Fibroblast of lung (primary cell): Measurements from ENCODE around the gene SFXN3. TPM values are rescaled to one million over a fixed set of nuclear protein-coding genes. Genes with fewer than 3 reads are reported as not detected.

Experiments
- DNase-seq, 2 donors: peaks; one replicate each; pipeline versions ENCODE4 v3.0.0 to v3.0.0-alpha.2; 2010; ENCODE audit warnings: low read depth in 2 of 2
- H2AFZ ChIP-seq: 2 replicates; pipeline ENCODE4 v1.5.1; 2012; ENCODE audit warnings: low read length, control low read depth, inconsistent platforms
- H3K27ac ChIP-seq: 2 replicates; pipeline ENCODE4 v1.5.1; 2011; ENCODE audit warnings: low read length, control low read depth; ENCODE audit not compliant: insufficient read depth
- H3K27me3 ChIP-seq: 2 replicates; pipeline ENCODE4 v1.5.1; 2011; ENCODE audit warnings: mild to moderate bottlenecking, low read length; ENCODE audit not compliant: control insufficient read depth, insufficient read depth
- H3K36me3 ChIP-seq: 2 replicates; pipeline ENCODE4 v1.5.1; 2011; ENCODE audit warnings: low read length; ENCODE audit not compliant: control insufficient read depth, insufficient read depth
- H3K4me1 ChIP-seq: 2 replicates; pipeline ENCODE4 v1.5.1; 2011; ENCODE audit warnings: low read length; ENCODE audit not compliant: control insufficient read depth, insufficient read depth; ENCODE audit errors: extremely low read depth
- H3K4me2 ChIP-seq: 2 replicates; pipeline ENCODE4 v1.5.1; 2011; ENCODE audit warnings: low read length, control low read depth; ENCODE audit not compliant: insufficient read depth; ENCODE audit errors: extremely low read depth
- H3K4me3 ChIP-seq, 4 experiments: fragments of 200-600 bp in 1 of 4; sonication (generic) in 1 of 4; replicated peaks in 1 of 4; 2 replicates each; pipeline ENCODE4 v1.5.1; 2011 to 2016; ENCODE audit warnings: low read length in 4 of 4, low read depth in 3 of 4, mild to moderate bottlenecking in 3 of 4, control low read depth in 2 of 4, inconsistent platforms in 1 of 4, mixed read lengths in 1 of 4; ENCODE audit not compliant: insufficient read depth in 1 of 4; ENCODE audit errors: control extremely low read depth in 1 of 4
- H3K79me2 ChIP-seq: 2 replicates; pipeline ENCODE4 v1.5.1; 2012; ENCODE audit warnings: mild to moderate bottlenecking, low read length, inconsistent platforms; ENCODE audit not compliant: control insufficient read depth, insufficient read depth
- H3K9ac ChIP-seq: 2 replicates; pipeline ENCODE4 v1.5.1; 2011; ENCODE audit warnings: mild to moderate bottlenecking, low read length, control low read depth; ENCODE audit not compliant: insufficient read depth
- H3K9me3 ChIP-seq: 2 replicates; pipeline ENCODE4 v1.5.1; 2012; ENCODE audit warnings: low read depth, low read length; ENCODE audit not compliant: control insufficient read depth, insufficient read depth
- H4K20me1 ChIP-seq: 2 replicates; pipeline ENCODE4 v1.5.1; 2011; ENCODE audit warnings: low read length; ENCODE audit not compliant: control insufficient read depth, insufficient read depth; ENCODE audit errors: extremely low read depth
- EZH2 ChIP-seq: IDR thresholded peaks from 2 replicates; pipeline ENCODE4 v1.5.1; 2012; ENCODE audit warnings: low read length, control low read depth, mild to moderate bottlenecking; ENCODE audit errors: missing control alignments
- polyA plus RNA-seq, 2 donors: library from polyadenylated mRNA; depleted of rRNA in 1 of 2; stranded (reverse) in 1 of 2; unstranded in 1 of 2; fragments of >200 nt; gene quantifications; 2 replicates each; pipeline ENCODE4 v1.2.1, GENCODE V29; 2011 to 2012; ENCODE audit warnings: missing spikeins in 1 of 2
- total RNA-seq: library from RNA; depleted of rRNA; stranded (reverse); fragments of >200 nt; gene quantifications from 2 replicates; pipeline ENCODE4 v1.2.1, GENCODE V29; 2014
- TF ChIP-seq, protein P1 (sequence below), 2 donors: IDR thresholded peaks in 1 of 2; conservative IDR thresholded peaks in 1 of 2; 1 replicate in 1 of 2; 2 replicates in 1 of 2; pipeline ENCODE4 v1.5.1; 2011 to 2012; ENCODE audit warnings: low read length in 2 of 2, control low read depth in 1 of 2, inconsistent platforms in 1 of 2, low read depth in 1 of 2, mild to moderate bottlenecking in 1 of 2

SFXN3 gene
- total and polyA plus RNA-seq, 2 donors (not counting 1 experiment from before 2014, with no cell fraction given): 55.0 to 79.3 TPM

- Histone ChIP-seq H3K4me2 (peak overlapping the region; percentile 99), H4K20me1 (peaks cover 2% of the 10 kb centered on the region), H3K4me1 (peaks cover 27% of the 10 kb centered on the region), H3K27me3 (no peaks in the 10 kb centered on the region), H3K9me3 (no peaks in the 10 kb centered on the region), H2AFZ (no peak overlapping the region), H3K36me3 (peaks cover 26% of the 10 kb centered on the region), H3K79me2 (peaks cover 50% of the 10 kb centered on the region), H3K4me3 (peak overlapping the region; percentile 75 to 98 (median 89)), H3K27ac (peak overlapping the region; percentile 99), H3K9ac (peak overlapping the region; percentile 95)
- no peak for TF ChIP-seq EZH2
- TF ChIP-seq, protein P1, sequence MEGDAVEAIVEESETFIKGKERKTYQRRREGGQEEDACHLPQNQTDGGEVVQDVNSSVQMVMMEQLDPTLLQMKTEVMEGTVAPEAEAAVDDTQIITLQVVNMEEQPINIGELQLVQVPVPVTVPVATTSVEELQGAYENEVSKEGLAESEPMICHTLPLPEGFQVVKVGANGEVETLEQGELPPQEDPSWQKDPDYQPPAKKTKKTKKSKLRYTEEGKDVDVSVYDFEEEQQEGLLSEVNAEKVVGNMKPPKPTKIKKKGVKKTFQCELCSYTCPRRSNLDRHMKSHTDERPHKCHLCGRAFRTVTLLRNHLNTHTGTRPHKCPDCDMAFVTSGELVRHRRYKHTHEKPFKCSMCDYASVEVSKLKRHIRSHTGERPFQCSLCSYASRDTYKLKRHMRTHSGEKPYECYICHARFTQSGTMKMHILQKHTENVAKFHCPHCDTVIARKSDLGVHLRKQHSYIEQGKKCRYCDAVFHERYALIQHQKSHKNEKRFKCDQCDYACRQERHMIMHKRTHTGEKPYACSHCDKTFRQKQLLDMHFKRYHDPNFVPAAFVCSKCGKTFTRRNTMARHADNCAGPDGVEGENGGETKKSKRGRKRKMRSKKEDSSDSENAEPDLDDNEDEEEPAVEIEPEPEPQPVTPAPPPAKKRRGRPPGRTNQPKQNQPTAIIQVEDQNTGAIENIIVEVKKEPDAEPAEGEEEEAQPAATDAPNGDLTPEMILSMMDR (conservative IDR thresholded peaks at IDR 0.05 in 1 of 2, IDR thresholded peaks at IDR 0.05 in 1 of 2; ENCODE audit: low read depth in 1 of 2, low read length in 2 of 2): no peak
- DNase-seq: peak in 1 of 2 donors; percentile 30
Observed at GRCh38 chr10:101000127-101000914, 30.7 kb upstream of the SFXN3 start.

DNA sequence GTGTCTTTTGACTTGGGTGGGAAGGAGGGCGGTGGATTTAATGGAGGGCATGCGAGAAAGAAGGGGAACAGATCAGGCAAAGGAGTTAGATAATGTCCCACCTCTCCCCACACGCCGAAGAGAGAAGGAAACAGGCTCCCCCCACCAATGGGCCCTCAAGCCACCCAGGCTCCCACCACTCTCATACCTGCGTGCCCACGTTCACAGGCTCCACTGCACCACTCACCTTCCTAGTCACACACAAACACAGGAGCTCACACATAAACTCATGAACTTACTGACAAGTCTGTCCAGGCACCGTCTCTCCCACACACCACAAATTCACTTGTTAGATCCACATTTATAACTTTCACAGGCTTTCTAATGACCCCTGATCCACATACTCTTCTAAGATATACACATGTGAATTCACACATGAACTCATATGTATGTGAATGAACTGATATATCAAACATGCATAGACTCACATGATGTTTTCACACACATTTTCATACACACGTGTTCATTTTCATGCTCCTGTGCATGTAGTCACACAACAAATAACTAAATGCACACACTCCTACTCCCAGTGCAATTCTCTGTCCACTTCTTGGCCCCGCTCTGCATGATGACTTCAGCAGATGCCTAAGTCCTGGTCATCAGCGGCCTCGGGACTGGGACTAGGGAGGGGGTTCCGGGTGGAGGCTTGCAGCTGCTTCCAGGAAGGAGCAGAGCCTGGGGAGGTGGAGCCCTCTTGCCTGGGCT, 29.9 kb upstream of the SFXN3 start:
- Histone ChIP-seq H3K27me3 (no peaks in the 10 kb centered on the region), H3K4me3 (peak overlapping the region; percentile 75 to 98 (median 89)), H3K9me3 (no peaks in the 10 kb centered on the region), H3K4me2 (peak overlapping the region; percentile 99), H3K79me2 (peaks cover 52% of the 10 kb centered on the region), H4K20me1 (peaks cover 2% of the 10 kb centered on the region), H2AFZ (no peak overlapping the region), H3K4me1 (peaks cover 27% of the 10 kb centered on the region), H3K36me3 (peaks cover 34% of the 10 kb centered on the region), H3K27ac (peak overlapping the region; percentile 99), H3K9ac (peak overlapping the region; percentile 95)
- TF ChIP-seq EZH2: no peak
- TF ChIP-seq, protein P1 (conservative IDR thresholded peaks at IDR 0.05 in 1 of 2, IDR thresholded peaks at IDR 0.05 in 1 of 2; ENCODE audit: low read depth in 1 of 2, low read length in 2 of 2): no peak
- peak; percentile 93 to 94 for DNase-seq

DNA sequence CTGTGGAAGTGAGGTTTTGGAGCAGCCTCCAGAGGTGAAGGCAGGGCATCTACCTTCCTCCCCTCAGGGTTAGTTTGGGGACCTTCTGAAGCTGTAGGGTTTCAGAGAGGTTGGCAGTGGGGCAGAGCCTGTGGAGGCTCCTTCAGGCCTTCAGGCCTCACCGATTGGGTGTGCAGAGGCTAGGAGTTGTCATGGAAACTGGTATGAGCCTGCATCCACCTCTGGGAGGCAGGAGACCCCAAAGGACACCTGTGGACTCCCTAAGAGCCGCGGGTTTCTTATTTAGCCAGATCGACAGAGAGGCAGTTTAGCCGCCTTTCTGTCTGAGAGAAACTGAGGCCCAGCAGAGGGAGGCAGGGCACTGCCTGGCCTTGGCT, 29.4 kb upstream of the SFXN3 start:
- H4K20me1 ChIP-seq: peaks cover 2% of the 10 kb centered on the region
- DNase-seq: no peak
- H3K9ac ChIP-seq: peak overlapping the region; percentile 60
- H3K27me3 ChIP-seq: no peaks in the 10 kb centered on the region
- peaks cover 27% of the 10 kb centered on the region for H3K4me1 ChIP-seq
- no peak overlapping the region for H2AFZ ChIP-seq
- H3K36me3 ChIP-seq: peaks cover 36% of the 10 kb centered on the region
- H3K79me2 ChIP-seq: peaks cover 52% of the 10 kb centered on the region
- H3K27ac ChIP-seq: peak overlapping the region; percentile 99
- H3K4me3 ChIP-seq: peak overlapping the region; percentile 48 to 98 (median 89)
- no peaks in the 10 kb centered on the region for H3K9me3 ChIP-seq
- H3K4me2 ChIP-seq: peak overlapping the region; percentile 99
- TF ChIP-seq, protein P1 (conservative IDR thresholded peaks at IDR 0.05 in 1 of 2, IDR thresholded peaks at IDR 0.05 in 1 of 2; ENCODE audit: low read depth in 1 of 2, low read length in 2 of 2): no peak
- no peak for TF ChIP-seq EZH2
